Measurements from ENCODE around the gene POLR1G. TPM values are rescaled to one million over a fixed set of nuclear protein-coding genes. Genes with fewer than 3 reads are reported as not detected.
A peak's percentile ranks its signal among the peaks of the same experiment; 100 is the strongest.

The POLR1G gene
- total and polyA plus RNA-seq, 9 of the 15 experiments (the other 6 are each of a cell fraction or from before 2014, with no cell fraction given) = 3.0 to 50.1 (median 27.4) TPM

DNA sequence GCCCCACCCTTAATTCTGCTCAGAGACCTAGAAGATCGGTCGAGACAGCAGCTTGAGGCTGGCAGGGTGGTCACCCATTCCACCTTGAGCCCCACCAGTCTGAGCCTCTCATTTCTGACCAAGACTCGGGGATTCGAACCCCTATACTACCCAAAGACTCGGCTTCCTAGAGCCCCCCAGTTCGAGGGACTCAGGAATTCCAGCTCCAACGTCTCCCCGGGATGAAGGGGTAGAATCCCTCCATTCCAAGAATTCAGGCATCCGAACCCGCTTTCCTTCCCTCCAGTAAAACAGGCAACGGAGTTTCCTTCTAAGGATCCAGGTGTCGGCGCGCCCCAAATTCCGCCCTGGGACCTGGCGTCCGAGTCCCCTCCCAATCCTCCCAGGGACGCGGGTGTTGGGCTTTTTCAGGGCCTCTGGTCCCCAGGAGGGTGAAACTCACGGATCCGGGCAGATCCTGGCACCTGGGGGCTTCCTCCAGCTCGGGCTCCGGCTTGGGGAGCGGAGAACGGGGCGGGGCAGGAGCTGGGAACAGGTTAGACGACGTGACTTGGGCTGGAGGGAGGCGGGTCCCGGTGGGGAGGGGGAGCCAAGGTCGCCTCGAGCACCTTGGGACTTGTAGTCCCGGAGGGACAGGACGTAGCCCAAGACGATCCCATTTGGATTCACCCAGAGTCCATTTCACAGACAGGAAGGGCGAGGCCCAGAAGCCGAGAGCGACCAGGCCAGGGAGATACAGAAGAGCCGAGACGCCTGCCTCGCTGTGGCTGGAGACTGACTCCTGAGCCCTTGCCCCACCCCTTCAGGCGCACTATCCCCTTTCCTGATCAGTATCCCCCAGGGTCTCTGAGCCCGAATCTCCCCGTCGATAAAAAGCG lies 1.6 kb upstream of the POLR1G start, which contains the start of gene PPP1R13L (continued):
- TF ChIP-seq DMBX1 (CRISPR knock-in tag; IDR thresholded peaks at IDR 0.05; ENCODE audit: borderline replicate concordance) (0 out of 2 replicates have a peak, but pooled peaks have one; percentile 12), GTF2E2 (tag; IDR thresholded peaks at IDR 0.05) (no peak), ETV6 (IDR thresholded peaks at IDR 0.05; ENCODE audit: borderline replicate concordance in 1 of 2, low read depth in 2 of 2, low read length in 1 of 2) (no peak), ETV6 (CRISPR knock-in tag; IDR thresholded peaks at IDR 0.05; ENCODE audit: borderline replicate concordance) (no peak), ZBTB7A (IDR thresholded peaks at IDR 0.05; ENCODE audit: borderline replicate concordance, control insufficient read depth, low read depth, low read length) (peak; percentile 25; the same call in 1 of the 2 replicates), TAF7 (tag; IDR thresholded peaks at IDR 0.05) (no peak), SRSF7 (optimal IDR thresholded peaks at IDR 0.05; ENCODE audit: low read depth, low read length) (no peak), BRD9 (IDR thresholded peaks at IDR 0.05; ENCODE audit: low read depth, partially characterized antibody) (no peak), MEF2A (IDR thresholded peaks at IDR 0.05; ENCODE audit: control insufficient read depth, low read depth, low read length) (no peak)
- TF ChIP-seq, protein P1, sequence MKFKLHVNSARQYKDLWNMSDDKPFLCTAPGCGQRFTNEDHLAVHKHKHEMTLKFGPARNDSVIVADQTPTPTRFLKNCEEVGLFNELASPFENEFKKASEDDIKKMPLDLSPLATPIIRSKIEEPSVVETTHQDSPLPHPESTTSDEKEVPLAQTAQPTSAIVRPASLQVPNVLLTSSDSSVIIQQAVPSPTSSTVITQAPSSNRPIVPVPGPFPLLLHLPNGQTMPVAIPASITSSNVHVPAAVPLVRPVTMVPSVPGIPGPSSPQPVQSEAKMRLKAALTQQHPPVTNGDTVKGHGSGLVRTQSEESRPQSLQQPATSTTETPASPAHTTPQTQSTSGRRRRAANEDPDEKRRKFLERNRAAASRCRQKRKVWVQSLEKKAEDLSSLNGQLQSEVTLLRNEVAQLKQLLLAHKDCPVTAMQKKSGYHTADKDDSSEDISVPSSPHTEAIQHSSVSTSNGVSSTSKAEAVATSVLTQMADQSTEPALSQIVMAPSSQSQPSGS (CRISPR knock-in tag; IDR thresholded peaks at IDR 0.05) = no peak
- TF ChIP-seq, protein P2, sequence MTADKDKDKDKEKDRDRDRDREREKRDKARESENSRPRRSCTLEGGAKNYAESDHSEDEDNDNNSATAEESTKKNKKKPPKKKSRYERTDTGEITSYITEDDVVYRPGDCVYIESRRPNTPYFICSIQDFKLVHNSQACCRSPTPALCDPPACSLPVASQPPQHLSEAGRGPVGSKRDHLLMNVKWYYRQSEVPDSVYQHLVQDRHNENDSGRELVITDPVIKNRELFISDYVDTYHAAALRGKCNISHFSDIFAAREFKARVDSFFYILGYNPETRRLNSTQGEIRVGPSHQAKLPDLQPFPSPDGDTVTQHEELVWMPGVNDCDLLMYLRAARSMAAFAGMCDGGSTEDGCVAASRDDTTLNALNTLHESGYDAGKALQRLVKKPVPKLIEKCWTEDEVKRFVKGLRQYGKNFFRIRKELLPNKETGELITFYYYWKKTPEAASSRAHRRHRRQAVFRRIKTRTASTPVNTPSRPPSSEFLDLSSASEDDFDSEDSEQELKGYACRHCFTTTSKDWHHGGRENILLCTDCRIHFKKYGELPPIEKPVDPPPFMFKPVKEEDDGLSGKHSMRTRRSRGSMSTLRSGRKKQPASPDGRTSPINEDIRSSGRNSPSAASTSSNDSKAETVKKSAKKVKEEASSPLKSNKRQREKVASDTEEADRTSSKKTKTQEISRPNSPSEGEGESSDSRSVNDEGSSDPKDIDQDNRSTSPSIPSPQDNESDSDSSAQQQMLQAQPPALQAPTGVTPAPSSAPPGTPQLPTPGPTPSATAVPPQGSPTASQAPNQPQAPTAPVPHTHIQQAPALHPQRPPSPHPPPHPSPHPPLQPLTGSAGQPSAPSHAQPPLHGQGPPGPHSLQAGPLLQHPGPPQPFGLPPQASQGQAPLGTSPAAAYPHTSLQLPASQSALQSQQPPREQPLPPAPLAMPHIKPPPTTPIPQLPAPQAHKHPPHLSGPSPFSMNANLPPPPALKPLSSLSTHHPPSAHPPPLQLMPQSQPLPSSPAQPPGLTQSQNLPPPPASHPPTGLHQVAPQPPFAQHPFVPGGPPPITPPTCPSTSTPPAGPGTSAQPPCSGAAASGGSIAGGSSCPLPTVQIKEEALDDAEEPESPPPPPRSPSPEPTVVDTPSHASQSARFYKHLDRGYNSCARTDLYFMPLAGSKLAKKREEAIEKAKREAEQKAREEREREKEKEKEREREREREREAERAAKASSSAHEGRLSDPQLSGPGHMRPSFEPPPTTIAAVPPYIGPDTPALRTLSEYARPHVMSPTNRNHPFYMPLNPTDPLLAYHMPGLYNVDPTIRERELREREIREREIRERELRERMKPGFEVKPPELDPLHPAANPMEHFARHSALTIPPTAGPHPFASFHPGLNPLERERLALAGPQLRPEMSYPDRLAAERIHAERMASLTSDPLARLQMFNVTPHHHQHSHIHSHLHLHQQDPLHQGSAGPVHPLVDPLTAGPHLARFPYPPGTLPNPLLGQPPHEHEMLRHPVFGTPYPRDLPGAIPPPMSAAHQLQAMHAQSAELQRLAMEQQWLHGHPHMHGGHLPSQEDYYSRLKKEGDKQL (CRISPR knock-in tag; IDR thresholded peaks at IDR 0.05; ENCODE audit: borderline replicate concordance) = 0 out of 2 replicates have a peak, but pooled peaks have one; percentile 18
- TF ChIP-seq, protein P3, sequence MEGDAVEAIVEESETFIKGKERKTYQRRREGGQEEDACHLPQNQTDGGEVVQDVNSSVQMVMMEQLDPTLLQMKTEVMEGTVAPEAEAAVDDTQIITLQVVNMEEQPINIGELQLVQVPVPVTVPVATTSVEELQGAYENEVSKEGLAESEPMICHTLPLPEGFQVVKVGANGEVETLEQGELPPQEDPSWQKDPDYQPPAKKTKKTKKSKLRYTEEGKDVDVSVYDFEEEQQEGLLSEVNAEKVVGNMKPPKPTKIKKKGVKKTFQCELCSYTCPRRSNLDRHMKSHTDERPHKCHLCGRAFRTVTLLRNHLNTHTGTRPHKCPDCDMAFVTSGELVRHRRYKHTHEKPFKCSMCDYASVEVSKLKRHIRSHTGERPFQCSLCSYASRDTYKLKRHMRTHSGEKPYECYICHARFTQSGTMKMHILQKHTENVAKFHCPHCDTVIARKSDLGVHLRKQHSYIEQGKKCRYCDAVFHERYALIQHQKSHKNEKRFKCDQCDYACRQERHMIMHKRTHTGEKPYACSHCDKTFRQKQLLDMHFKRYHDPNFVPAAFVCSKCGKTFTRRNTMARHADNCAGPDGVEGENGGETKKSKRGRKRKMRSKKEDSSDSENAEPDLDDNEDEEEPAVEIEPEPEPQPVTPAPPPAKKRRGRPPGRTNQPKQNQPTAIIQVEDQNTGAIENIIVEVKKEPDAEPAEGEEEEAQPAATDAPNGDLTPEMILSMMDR (IDR thresholded peaks at IDR 0.05 in 2 of 3, conservative IDR thresholded peaks at IDR 0.05 in 1 of 3; ENCODE audit: insufficient read depth in 2 of 3, low read depth in 1 of 3, low read length in 3 of 3) = no peak; a peak in 1 of 6 replicates
- TF ChIP-seq, protein P4, sequence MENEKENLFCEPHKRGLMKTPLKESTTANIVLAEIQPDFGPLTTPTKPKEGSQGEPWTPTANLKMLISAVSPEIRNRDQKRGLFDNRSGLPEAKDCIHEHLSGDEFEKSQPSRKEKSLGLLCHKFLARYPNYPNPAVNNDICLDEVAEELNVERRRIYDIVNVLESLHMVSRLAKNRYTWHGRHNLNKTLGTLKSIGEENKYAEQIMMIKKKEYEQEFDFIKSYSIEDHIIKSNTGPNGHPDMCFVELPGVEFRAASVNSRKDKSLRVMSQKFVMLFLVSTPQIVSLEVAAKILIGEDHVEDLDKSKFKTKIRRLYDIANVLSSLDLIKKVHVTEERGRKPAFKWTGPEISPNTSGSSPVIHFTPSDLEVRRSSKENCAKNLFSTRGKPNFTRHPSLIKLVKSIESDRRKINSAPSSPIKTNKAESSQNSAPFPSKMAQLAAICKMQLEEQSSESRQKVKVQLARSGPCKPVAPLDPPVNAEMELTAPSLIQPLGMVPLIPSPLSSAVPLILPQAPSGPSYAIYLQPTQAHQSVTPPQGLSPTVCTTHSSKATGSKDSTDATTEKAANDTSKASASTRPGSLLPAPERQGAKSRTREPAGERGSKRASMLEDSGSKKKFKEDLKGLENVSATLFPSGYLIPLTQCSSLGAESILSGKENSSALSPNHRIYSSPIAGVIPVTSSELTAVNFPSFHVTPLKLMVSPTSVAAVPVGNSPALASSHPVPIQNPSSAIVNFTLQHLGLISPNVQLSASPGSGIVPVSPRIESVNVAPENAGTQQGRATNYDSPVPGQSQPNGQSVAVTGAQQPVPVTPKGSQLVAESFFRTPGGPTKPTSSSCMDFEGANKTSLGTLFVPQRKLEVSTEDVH (IDR thresholded peaks at IDR 0.05; ENCODE audit: low read depth, partially characterized antibody) = peak; percentile 36

Measured in K562 (cell line).